Progenitor cell of endocrine pancreas (in vitro differentiated cells): ENCODE results near the gene CISH. TPM values are rescaled to one million over a fixed set of nuclear protein-coding genes. Genes with fewer than 3 reads are reported as not detected.

Experiments
- DNase-seq: peaks from one replicate; pipeline ENCODE4 v3.0.0; 2021; ENCODE audit warnings: low spot score; ENCODE audit not compliant: unreplicated experiment
- H3K27ac Mint-ChIP-seq: 2 replicates; pipeline ENCODE4 v1.8.0; 2021; ENCODE audit warnings: mild to moderate bottlenecking, moderate library complexity, mixed read lengths
- H3K27me3 Mint-ChIP-seq: 2 replicates; pipeline ENCODE4 v1.8.0; 2021; ENCODE audit warnings: mixed read lengths
- H3K36me3 Mint-ChIP-seq: 2 replicates; pipeline ENCODE4 v1.8.0; 2022; ENCODE audit warnings: mixed read lengths; ENCODE audit not compliant: insufficient read depth
- H3K4me1 Mint-ChIP-seq: 2 replicates; pipeline ENCODE4 v1.8.0; 2021; ENCODE audit warnings: low read depth, mixed read lengths
- H3K4me3 Mint-ChIP-seq: 2 replicates; pipeline ENCODE4 v1.8.0; 2021; ENCODE audit warnings: low read depth, mild to moderate bottlenecking, moderate library complexity, mixed read lengths
- H3K9me3 Mint-ChIP-seq: 2 replicates; pipeline ENCODE4 v1.8.0; 2021; ENCODE audit warnings: low read depth, mixed read lengths
- CTCF ChIP-seq: fragments of 200-600 bp; sonication (generic); IDR thresholded peaks from one replicate; pipeline ENCODE4 v1.5.0; 2021; ENCODE audit warnings: antibody characterized with exemption, mild to moderate bottlenecking; ENCODE audit not compliant: unreplicated experiment
- total RNA-seq: library from RNA; stranded (reverse); gene quantifications from 2 replicates; pipeline ENCODE4 v1.2.1, GENCODE V29; 2021

CISH gene
- total RNA-seq, 1 donor from 2014 or later: 5.2 TPM

GRCh38 chr3:50582083-50582482, 29.5 kb downstream of the CISH start:
- Mint-ChIP-seq H3K27ac (no peak overlapping the region), H3K4me3 (no peak overlapping the region), H3K36me3 (no peaks in the 10 kb centered on the region), H3K9me3 (no peaks in the 10 kb centered on the region), H3K4me1 (no peaks in the 10 kb centered on the region), H3K27me3 (no peaks in the 10 kb centered on the region)
- no peak for TF ChIP-seq CTCF
- DNase-seq: no peak

- no peak for TF ChIP-seq CTCF
- no peaks in the 10 kb centered on the region for H3K4me1 Mint-ChIP-seq
- H3K27ac Mint-ChIP-seq: no peak overlapping the region
- H3K9me3 Mint-ChIP-seq: no peaks in the 10 kb centered on the region
- H3K36me3 Mint-ChIP-seq: no peaks in the 10 kb centered on the region
- no peak overlapping the region for H3K4me3 Mint-ChIP-seq
- H3K27me3 Mint-ChIP-seq: no peaks in the 10 kb centered on the region
- no peak for DNase-seq
Measured at GRCh38 chr3:50581459-50581842, 30.1 kb downstream of the CISH start.

GRCh38 chr3:50580683-50581458, 30.7 kb downstream of the CISH start:
- no peak overlapping the region for H3K4me3 Mint-ChIP-seq
- TF ChIP-seq CTCF: no peak
- H3K36me3 Mint-ChIP-seq: no peaks in the 10 kb centered on the region
- H3K9me3 Mint-ChIP-seq: no peaks in the 10 kb centered on the region
- H3K4me1 Mint-ChIP-seq: no peaks in the 10 kb centered on the region
- DNase-seq: no peak
- no peaks in the 10 kb centered on the region for H3K27me3 Mint-ChIP-seq
- H3K27ac Mint-ChIP-seq: no peak overlapping the region

- no peaks in the 10 kb centered on the region for H3K27me3 Mint-ChIP-seq
- TF ChIP-seq CTCF: no peak
Measured at GRCh38 chr3:50577348-50577747, 34.2 kb downstream of the CISH start.

GRCh38 chr3:50575372-50575771, 36.2 kb downstream of the CISH start:
- Mint-ChIP-seq H3K9me3 (no peaks in the 10 kb centered on the region), H3K27me3 (no peaks in the 10 kb centered on the region), H3K4me1 (no peaks in the 10 kb centered on the region), H3K4me3 (no peak overlapping the region), H3K27ac (no peak overlapping the region), H3K36me3 (no peaks in the 10 kb centered on the region)
- TF ChIP-seq CTCF: no peak
- DNase-seq: no peak

More at GRCh38 chr3:50577348-50577747, 34.2 kb downstream of the CISH start:
- Mint-ChIP-seq H3K27ac (no peak overlapping the region), H3K9me3 (no peaks in the 10 kb centered on the region), H3K36me3 (no peaks in the 10 kb centered on the region), H3K4me1 (no peaks in the 10 kb centered on the region), H3K4me3 (no peak overlapping the region)
- no peak for DNase-seq
